Neural crest cell (in vitro differentiated cells): Measurements from ENCODE around the gene HLA-A. TPM values are rescaled to one million over a fixed set of nuclear protein-coding genes. Genes with fewer than 3 reads are reported as not detected.
"Not testable (repeated sequence)": the region's sequence is repeated elsewhere in the genome, so short reads cannot be mapped to it uniquely, and the experiment has no call there.

Experiments
- DNase-seq: peaks from one replicate; pipeline ENCODE4 v3.0.0; 2021; ENCODE audit warnings: low read depth, mixed read lengths, low spot score
- H3K27ac Mint-ChIP-seq: one replicate; pipeline ENCODE4 v1.8.0; 2021; ENCODE audit warnings: mild to moderate bottlenecking, mixed read lengths; ENCODE audit not compliant: unreplicated experiment
- H3K27me3 Mint-ChIP-seq: 2 replicates; pipeline ENCODE4 v1.8.0; 2021; ENCODE audit warnings: low read depth, mild to moderate bottlenecking, mixed read lengths
- H3K36me3 Mint-ChIP-seq: 2 replicates; pipeline ENCODE4 v1.8.0; 2021; ENCODE audit warnings: low read depth, mild to moderate bottlenecking, mixed read lengths
- H3K4me1 Mint-ChIP-seq: 2 replicates; pipeline ENCODE4 v1.8.0; 2021; ENCODE audit warnings: mixed read lengths
- H3K4me3 Mint-ChIP-seq: one replicate; pipeline ENCODE4 v1.8.0; 2021; ENCODE audit warnings: mild to moderate bottlenecking, mixed read lengths
- H3K9me3 Mint-ChIP-seq: 2 replicates; pipeline ENCODE4 v1.8.0; 2021; ENCODE audit warnings: mixed read lengths
- CTCF ChIP-seq: fragments of 200-600 bp; sonication (generic); conservative IDR thresholded peaks from 2 replicates; pipeline ENCODE4 v1.5.0; 2021; ENCODE audit warnings: antibody characterized with exemption, mild to moderate bottlenecking
- total RNA-seq: library from RNA; stranded (reverse); gene quantifications from 2 replicates; pipeline ENCODE4 v1.2.1, GENCODE V29; 2021

Gene HLA-A
- total RNA-seq, 1 donor from 2014 or later = 131 TPM

GRCh38 chr6:29926413-29927274 is 15.7 kb upstream of the HLA-A start:
- no peaks in the 10 kb centered on the region for H3K36me3 Mint-ChIP-seq
- no peak for TF ChIP-seq CTCF
- no peak overlapping the region for H3K27ac Mint-ChIP-seq
- no peaks in the 10 kb centered on the region for H3K9me3 Mint-ChIP-seq
- no peak overlapping the region for H3K4me3 Mint-ChIP-seq
- no peaks in the 10 kb centered on the region for H3K4me1 Mint-ChIP-seq
- DNase-seq = no peak
- peaks cover 4% of the 10 kb centered on the region for H3K27me3 Mint-ChIP-seq

GRCh38 chr6:29927275-29927569 is 15.1 kb upstream of the HLA-A start:
- Mint-ChIP-seq H3K27me3 (peaks cover 2% of the 10 kb centered on the region), H3K9me3 (no peaks in the 10 kb centered on the region), H3K4me3 (no peak overlapping the region), H3K36me3 (no peaks in the 10 kb centered on the region), H3K27ac (no peak overlapping the region), H3K4me1 (no peaks in the 10 kb centered on the region)
- no peak for DNase-seq
- no peak for TF ChIP-seq CTCF

- no peak for DNase-seq
- H3K27me3 Mint-ChIP-seq = peaks cover 2% of the 10 kb centered on the region
- no peaks in the 10 kb centered on the region for H3K36me3 Mint-ChIP-seq
- H3K27ac Mint-ChIP-seq = no peak overlapping the region
- no peak overlapping the region for H3K4me3 Mint-ChIP-seq
- no peaks in the 10 kb centered on the region for H3K4me1 Mint-ChIP-seq
- no peaks in the 10 kb centered on the region for H3K9me3 Mint-ChIP-seq
- no peak for TF ChIP-seq CTCF
Measured at GRCh38 chr6:29927841-29928388, 14.4 kb upstream of the HLA-A start.

- peak overlapping the region; percentile 28 for H3K27ac Mint-ChIP-seq
- H3K36me3 Mint-ChIP-seq, H3K9me3 Mint-ChIP-seq, DNase-seq, H3K27me3 Mint-ChIP-seq, H3K4me1 Mint-ChIP-seq, H3K4me3 Mint-ChIP-seq: not testable (repeated sequence)
Measured at GRCh38 chr6:29930047-29930446, 12.3 kb upstream of the HLA-A start.

GRCh38 chr6:29933955-29934354 is 8.4 kb upstream of the HLA-A start:
- no peak for DNase-seq
- H3K27me3 Mint-ChIP-seq = no peaks in the 10 kb centered on the region
- no peak overlapping the region for H3K27ac Mint-ChIP-seq
- no peak for TF ChIP-seq CTCF
- no peak overlapping the region for H3K4me3 Mint-ChIP-seq
- H3K36me3 Mint-ChIP-seq = no peaks in the 10 kb centered on the region
- no peaks in the 10 kb centered on the region for H3K4me1 Mint-ChIP-seq
- H3K9me3 Mint-ChIP-seq = no peaks in the 10 kb centered on the region

GRCh38 chr6:29935273-29935955 is 6.9 kb upstream of the HLA-A start:
- TF ChIP-seq CTCF = no peak
- Mint-ChIP-seq H3K4me3 (no peak overlapping the region), H3K36me3 (no peaks in the 10 kb centered on the region), H3K27ac (no peak overlapping the region), H3K9me3 (no peaks in the 10 kb centered on the region), H3K27me3 (no peaks in the 10 kb centered on the region), H3K4me1 (no peaks in the 10 kb centered on the region)
- DNase-seq = no peak
